Suprapubic skin (tissue), 4 donors: ENCODE results near the gene SDCBP2. TPM values are rescaled to one million over a fixed set of nuclear protein-coding genes. Genes with fewer than 3 reads are reported as not detected.

ENCODE experiments used
- DNase-seq, 2 donors: peaks; one replicate each; pipeline ENCODE4 v3.0.0-alpha.2; 2019; ENCODE audit warnings: low spot score in 2 of 2
- H3K27ac ChIP-seq: fragments of 200-600 bp; sonication (generic); one replicate; pipeline ENCODE4 v1.5.1; 2019
- H3K27me3 ChIP-seq: fragments of 200-600 bp; sonication (generic); one replicate; pipeline ENCODE4 v1.5.1; 2019
- H3K36me3 ChIP-seq: fragments of 200-600 bp; sonication (generic); one replicate; pipeline ENCODE4 v1.5.1; 2019
- H3K4me1 ChIP-seq: fragments of 200-600 bp; sonication (generic); one replicate; pipeline ENCODE4 v1.5.1; 2019
- H3K4me3 ChIP-seq: fragments of 200-600 bp; sonication (generic); one replicate; pipeline ENCODE4 v1.5.1; 2019; ENCODE audit warnings: mild to moderate bottlenecking
- H3K9me3 ChIP-seq: fragments of 200-600 bp; sonication (generic); one replicate; pipeline ENCODE4 v1.5.1; 2019
- CTCF ChIP-seq, 2 donors: fragments of 200-600 bp in 1 of 2; fragments of 450-650 bp in 1 of 2; sonication (generic) in 1 of 2; IDR thresholded peaks; one replicate each; pipeline ENCODE4 v1.5.1; 2016 to 2019; ENCODE audit warnings: antibody characterized with exemption in 2 of 2, mild to moderate bottlenecking in 1 of 2, moderate library complexity in 1 of 2
- EP300 ChIP-seq: sonication (generic); formaldehyde crosslinking; IDR thresholded peaks from one replicate; pipeline ENCODE4 v1.6.1; 2017; ENCODE audit warnings: antibody characterized with exemption
- POLR2A ChIP-seq, 2 donors: fragments of 450-650 bp; IDR thresholded peaks; one replicate each; pipeline ENCODE4 v1.6.1; 2017; ENCODE audit warnings: antibody characterized with exemption in 2 of 2, mild to moderate bottlenecking in 2 of 2, moderate library complexity in 2 of 2
- POLR2AphosphoS5 ChIP-seq, 3 donors: sonication (generic); formaldehyde crosslinking; IDR thresholded peaks; one replicate each; pipeline ENCODE4 v1.6.1; 2017; ENCODE audit warnings: antibody characterized with exemption in 3 of 3
- WGBS: methylation state at CpG from one replicate; pipeline ENCODE4 v1.1.5; 2018; 5-methylcytosine and 5-hydroxymethylcytosine counted together
- total RNA-seq, 4 donors: library from RNA; depleted of rRNA; stranded (reverse); fragments of >200 nt; gene quantifications; one replicate each; pipeline ENCODE4 v1.1.0, GENCODE V29; 2016

SDCBP2 gene
- total RNA-seq, 4 donors from 2014 or later: 74.4 to 143 (median 115) TPM

DNA sequence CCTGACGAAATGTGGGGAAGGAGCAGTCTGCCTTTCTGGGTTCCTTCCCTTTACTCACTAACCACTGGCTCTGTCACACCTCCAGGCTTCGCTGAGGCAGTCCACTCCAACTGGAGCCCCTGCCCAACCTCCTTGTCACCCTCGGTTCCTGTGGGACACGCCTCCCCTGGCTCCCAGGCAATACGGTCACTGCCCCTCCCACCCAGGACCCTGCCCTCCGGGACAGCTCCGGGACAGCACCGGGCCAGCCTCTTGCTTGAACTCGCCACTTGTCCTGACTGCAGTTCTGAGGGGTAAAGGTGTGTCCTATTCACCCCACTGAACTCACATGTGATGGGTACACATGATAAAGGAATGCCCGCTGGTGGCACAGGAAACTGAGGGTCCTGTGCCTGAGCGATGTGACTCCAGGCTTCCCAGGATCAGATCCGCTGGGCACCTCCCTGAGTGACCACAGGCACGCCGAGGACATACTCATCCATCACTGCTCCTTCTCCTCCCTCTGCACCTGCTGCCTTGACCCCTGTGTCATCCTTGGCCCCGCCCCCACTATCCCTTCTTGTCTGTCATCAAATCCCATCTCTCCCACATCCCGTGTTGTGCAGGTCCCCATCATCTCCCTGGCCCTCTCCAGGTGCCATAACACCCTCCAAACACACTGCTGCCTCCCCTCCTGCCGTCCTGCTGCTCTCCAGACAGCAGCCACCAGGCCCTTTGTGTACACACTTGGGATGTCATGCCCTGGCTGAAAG is 7.9 kb downstream of the SDCBP2 start:
- no peak for DNase-seq
- no peak overlapping the region for H3K4me3 ChIP-seq
- no peaks in the 10 kb centered on the region for H3K36me3 ChIP-seq
- TF ChIP-seq POLR2AphosphoS5 (IDR thresholded peaks at IDR 0.05) (no peak), CTCF (IDR thresholded peaks at IDR 0.05) (no peak)
- no peaks in the 10 kb centered on the region for H3K9me3 ChIP-seq
- H3K27ac ChIP-seq: no peak overlapping the region
- WGBS: 72% methylated on average over 16 of the region's 17 CpGs
- peaks cover 30% of the 10 kb centered on the region for H3K4me1 ChIP-seq
- H3K27me3 ChIP-seq: no peaks in the 10 kb centered on the region

- 91% methylated on average over 4 of the region's 6 CpGs for WGBS
- Histone ChIP-seq H3K4me1 (peaks cover 25% of the 10 kb centered on the region), H3K9me3 (no peaks in the 10 kb centered on the region), H3K27me3 (no peaks in the 10 kb centered on the region), H3K4me3 (no peak overlapping the region), H3K27ac (no peak overlapping the region), H3K36me3 (no peaks in the 10 kb centered on the region)
- DNase-seq: no peak
- TF ChIP-seq POLR2A (IDR thresholded peaks at IDR 0.05) (no peak), POLR2AphosphoS5 (IDR thresholded peaks at IDR 0.05) (no peak), EP300 (no peak), CTCF (IDR thresholded peaks at IDR 0.05) (no peak)
These were observed 8.9 kb downstream of the SDCBP2 start for GRCh38 chr20:1320016-1320415.

DNA sequence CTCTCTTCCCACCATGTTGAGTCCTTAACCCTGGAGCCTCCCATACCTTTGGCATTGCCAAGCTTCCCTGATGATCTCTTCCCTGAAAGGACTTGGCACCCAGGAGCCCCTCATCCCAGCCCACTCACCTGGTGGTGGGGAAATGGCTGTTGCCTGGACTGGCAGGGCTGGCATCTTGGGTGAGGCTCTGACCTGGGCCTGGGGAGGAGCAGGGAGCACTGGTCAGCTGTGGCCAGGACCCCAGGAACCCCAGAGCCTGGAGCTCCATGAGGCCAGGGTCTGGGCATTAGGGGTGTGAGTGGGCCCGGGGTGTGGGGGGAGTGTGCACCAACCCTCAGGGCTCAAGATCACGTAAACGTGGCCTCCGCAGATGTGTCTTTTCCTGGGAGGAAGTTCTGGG is 9.5 kb downstream of the SDCBP2 start:
- no peak overlapping the region for H3K27ac ChIP-seq
- TF ChIP-seq EP300: no peak
- TF ChIP-seq CTCF (IDR thresholded peaks at IDR 0.05): no peak
- no peak for TF ChIP-seq POLR2A (IDR thresholded peaks at IDR 0.05)
- no peak for TF ChIP-seq POLR2AphosphoS5 (IDR thresholded peaks at IDR 0.05)
- H3K36me3 ChIP-seq: no peaks in the 10 kb centered on the region
- no peak overlapping the region for H3K4me3 ChIP-seq
- H3K27me3 ChIP-seq: no peaks in the 10 kb centered on the region
- H3K9me3 ChIP-seq: no peaks in the 10 kb centered on the region
- no peak for DNase-seq
- 78% methylated on average over 3 of the region's 4 CpGs for WGBS
- peaks cover 20% of the 10 kb centered on the region for H3K4me1 ChIP-seq

DNA sequence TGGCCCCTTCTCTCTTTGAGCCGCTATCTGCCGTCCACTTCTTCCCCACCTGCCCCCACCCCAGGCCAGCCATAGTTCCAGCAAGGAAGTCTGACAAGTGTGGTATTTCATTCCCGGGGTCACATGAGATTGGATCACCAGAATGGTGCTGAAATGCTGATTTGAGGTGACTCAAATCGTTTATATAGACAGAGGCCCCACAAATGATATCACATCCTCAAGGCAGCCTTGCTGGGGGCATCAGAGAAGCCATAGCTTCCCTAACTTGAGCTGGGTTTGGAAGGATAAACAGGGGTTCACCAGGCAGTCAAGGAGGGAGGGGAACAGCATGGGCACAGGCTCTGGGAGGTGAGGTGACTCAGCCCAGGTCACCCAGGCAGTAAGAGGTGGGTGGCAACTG is 9.9 kb downstream of the SDCBP2 start:
- H3K9me3 ChIP-seq: no peaks in the 10 kb centered on the region
- no peaks in the 10 kb centered on the region for H3K27me3 ChIP-seq
- peaks cover 17% of the 10 kb centered on the region for H3K4me1 ChIP-seq
- TF ChIP-seq CTCF (IDR thresholded peaks at IDR 0.05): no peak
- TF ChIP-seq POLR2A (IDR thresholded peaks at IDR 0.05): no peak
- no peak for TF ChIP-seq EP300
- TF ChIP-seq POLR2AphosphoS5 (IDR thresholded peaks at IDR 0.05): no peak
- no peak for DNase-seq
- WGBS: 84% methylated on average over 4 of the region's 4 CpGs
- H3K36me3 ChIP-seq: no peaks in the 10 kb centered on the region
- no peak overlapping the region for H3K4me3 ChIP-seq
- no peak overlapping the region for H3K27ac ChIP-seq

GRCh38 chr20:1317545-1318255 is 11.2 kb downstream of the SDCBP2 start:
- Histone ChIP-seq H3K4me3 (no peak overlapping the region), H3K27ac (no peak overlapping the region), H3K27me3 (no peaks in the 10 kb centered on the region), H3K9me3 (no peaks in the 10 kb centered on the region), H3K4me1 (peaks cover 18% of the 10 kb centered on the region), H3K36me3 (no peaks in the 10 kb centered on the region)
- WGBS: 56% methylated on average over 12 of the region's 12 CpGs
- TF ChIP-seq CTCF (IDR thresholded peaks at IDR 0.05) (no peak), POLR2AphosphoS5 (IDR thresholded peaks at IDR 0.05) (no peak), EP300 (no peak), POLR2A (IDR thresholded peaks at IDR 0.05) (no peak)
- DNase-seq: no peak
